NCI-H1436 treated with DMSO at 0.1 percent for 48 hours (cell line): ENCODE results near the gene TMEM204.

Experiments used
- DNase-seq: peaks from one replicate; lab custom pipeline; 2025; lab: John Stamatoyannopoulos, UW

TMEM204 gene

GRCh38 chr16:1538804-1539520 is 5.5 kb downstream of the TMEM204 start:
- no peak for DNase-seq

- no peak for DNase-seq
Measured at GRCh38 chr16:1539720-1540555, 6.5 kb downstream of the TMEM204 start.

- no peak for DNase-seq
Measured at GRCh38 chr16:1540556-1540855, 7.0 kb downstream of the TMEM204 start.

- DNase-seq = no peak
Measured at GRCh38 chr16:1541293-1542165, 8.1 kb downstream of the TMEM204 start.

GRCh38 chr16:1542166-1542500 is 8.7 kb downstream of the TMEM204 start:
- no peak for DNase-seq

GRCh38 chr16:1542533-1542932 is 9.1 kb downstream of the TMEM204 start:
- no peak for DNase-seq

- no peak for DNase-seq
Measured at GRCh38 chr16:1543085-1543896, 9.8 kb downstream of the TMEM204 start.

GRCh38 chr16:1545044-1546040 is 11.9 kb downstream of the TMEM204 start:
- DNase-seq = no peak

GRCh38 chr16:1546430-1546829 is 13.0 kb downstream of the TMEM204 start:
- no peak for DNase-seq

- no peak for DNase-seq
Measured at GRCh38 chr16:1548233-1548632, 14.8 kb downstream of the TMEM204 start.

GRCh38 chr16:1548727-1549126 is 15.3 kb downstream of the TMEM204 start:
- no peak for DNase-seq

- no peak for DNase-seq
Measured at GRCh38 chr16:1550069-1550468, 16.6 kb downstream of the TMEM204 start.

GRCh38 chr16:1550696-1551095 is 17.2 kb downstream of the TMEM204 start:
- DNase-seq = no peak

GRCh38 chr16:1551166-1551565 is 17.7 kb downstream of the TMEM204 start:
- no peak for DNase-seq

GRCh38 chr16:1552129-1552528 is 18.7 kb downstream of the TMEM204 start:
- DNase-seq = no peak

- no peak for DNase-seq
Measured at GRCh38 chr16:1553946-1554825, 20.7 kb downstream of the TMEM204 start.

- DNase-seq = no peak
Measured at GRCh38 chr16:1554826-1555445, 21.5 kb downstream of the TMEM204 start.

- no peak for DNase-seq
Measured at GRCh38 chr16:1556254-1556653, 22.8 kb downstream of the TMEM204 start.

- no peak for DNase-seq
Measured at GRCh38 chr16:1557074-1557473, 23.6 kb downstream of the TMEM204 start.
